ENCODE measurements around the gene RNH1. TPM values are rescaled to one million over a fixed set of nuclear protein-coding genes. Genes with fewer than 3 reads are reported as not detected.

The RNH1 gene
- total RNA-seq, 2 donors from 2014 or later = 88.9 to 95.3 TPM

GRCh38 chr11:504053-504993, 2.7 kb downstream of the RNH1 start:
- Mint-ChIP-seq H3K9me3 (no peaks in the 10 kb centered on the region), H3K4me3 (peak overlapping the region; percentile 97), H3K27ac (peak overlapping the region; percentile 60), H3K4me1 (ENCODE audit: low read depth) (peaks cover 29% of the 10 kb centered on the region), H3K36me3 (ENCODE audit: insufficient read depth in 2 of 2) (peaks cover 0 to 6% of the 10 kb centered on the region in 2 donors), H3K27me3 (ENCODE audit: low read depth) (no peaks in the 10 kb centered on the region)
- DNase-seq (peak; percentile 38 to 61), ATAC-seq (replicated peaks in 1 of 2) (no peak)

- DNase-seq = peak; percentile 24 to 56
- H3K27ac Mint-ChIP-seq = no peak overlapping the region
- H3K4me3 Mint-ChIP-seq = peak overlapping the region; percentile 97
- peaks cover 29% of the 10 kb centered on the region for H3K4me1 Mint-ChIP-seq (ENCODE audit: low read depth)
- peaks cover 0 to 7% of the 10 kb centered on the region in 2 donors for H3K36me3 Mint-ChIP-seq (ENCODE audit: insufficient read depth in 2 of 2)
- H3K9me3 Mint-ChIP-seq = no peaks in the 10 kb centered on the region
- no peaks in the 10 kb centered on the region for H3K27me3 Mint-ChIP-seq (ENCODE audit: low read depth)
- ATAC-seq (replicated peaks in 1 of 2) = no peak
Observed at GRCh38 chr11:503179-503981, 3.7 kb downstream of the RNH1 start.

GRCh38 chr11:502288-503178, 4.5 kb downstream of the RNH1 start:
- no peaks in the 10 kb centered on the region for H3K27me3 Mint-ChIP-seq (ENCODE audit: low read depth)
- peak overlapping the region; percentile 54 for H3K27ac Mint-ChIP-seq
- no peaks in the 10 kb centered on the region for H3K9me3 Mint-ChIP-seq
- DNase-seq = no peak
- peaks cover 2 to 14% of the 10 kb centered on the region in 2 donors for H3K36me3 Mint-ChIP-seq (ENCODE audit: insufficient read depth in 2 of 2)
- H3K4me3 Mint-ChIP-seq = peak overlapping the region; percentile 42 to 52
- peaks cover 25% of the 10 kb centered on the region for H3K4me1 Mint-ChIP-seq (ENCODE audit: low read depth)
- no peak for ATAC-seq (replicated peaks in 1 of 2)

GRCh38 chr11:501683-502287, 5.3 kb downstream of the RNH1 start:
- H3K27me3 Mint-ChIP-seq (ENCODE audit: low read depth) = no peaks in the 10 kb centered on the region
- H3K27ac Mint-ChIP-seq = no peak overlapping the region
- DNase-seq = no peak
- no peak for ATAC-seq (replicated peaks in 1 of 2)
- no peaks in the 10 kb centered on the region for H3K9me3 Mint-ChIP-seq
- H3K4me1 Mint-ChIP-seq (ENCODE audit: low read depth) = peaks cover 28% of the 10 kb centered on the region
- H3K36me3 Mint-ChIP-seq (ENCODE audit: insufficient read depth in 2 of 2) = peaks cover 9 to 20% of the 10 kb centered on the region in 2 donors
- no peak overlapping the region for H3K4me3 Mint-ChIP-seq

- peaks cover 9 to 20% of the 10 kb centered on the region in 2 donors for H3K36me3 Mint-ChIP-seq (ENCODE audit: insufficient read depth in 2 of 2)
- H3K4me1 Mint-ChIP-seq (ENCODE audit: low read depth) = peaks cover 28% of the 10 kb centered on the region
- ATAC-seq (replicated peaks in 1 of 2) (no peak), DNase-seq (no peak)
- no peaks in the 10 kb centered on the region for H3K27me3 Mint-ChIP-seq (ENCODE audit: low read depth)
- H3K4me3 Mint-ChIP-seq = peak overlapping the region in 1 of 2 donors; percentile 27
- H3K9me3 Mint-ChIP-seq = no peaks in the 10 kb centered on the region
- peak overlapping the region; percentile 9 for H3K27ac Mint-ChIP-seq
Observed at GRCh38 chr11:501001-501682, 5.9 kb downstream of the RNH1 start.

- Mint-ChIP-seq H3K4me3 (no peak overlapping the region), H3K27ac (no peak overlapping the region), H3K36me3 (ENCODE audit: insufficient read depth in 2 of 2) (peaks cover 9 to 21% of the 10 kb centered on the region in 2 donors), H3K27me3 (ENCODE audit: low read depth) (no peaks in the 10 kb centered on the region), H3K4me1 (ENCODE audit: low read depth) (peaks cover 16% of the 10 kb centered on the region), H3K9me3 (no peaks in the 10 kb centered on the region)
- no peak for ATAC-seq (replicated peaks in 1 of 2)
- no peak for DNase-seq
Observed at GRCh38 chr11:499201-500076, 7.6 kb downstream of the RNH1 start.

- Mint-ChIP-seq H3K4me3 (no peak overlapping the region), H3K27ac (no peak overlapping the region), H3K27me3 (ENCODE audit: low read depth) (no peaks in the 10 kb centered on the region), H3K9me3 (no peaks in the 10 kb centered on the region), H3K4me1 (ENCODE audit: low read depth) (peaks cover 11% of the 10 kb centered on the region), H3K36me3 (ENCODE audit: insufficient read depth in 2 of 2) (peaks cover 9 to 21% of the 10 kb centered on the region in 2 donors)
- ATAC-seq (replicated peaks in 1 of 2) (no peak), DNase-seq (no peak)
Observed at GRCh38 chr11:498297-499181, 8.5 kb downstream of the RNH1 start.

GRCh38 chr11:497565-498296, 9.3 kb downstream of the RNH1 start:
- peak overlapping the region; percentile 20 for H3K27ac Mint-ChIP-seq
- H3K9me3 Mint-ChIP-seq = no peaks in the 10 kb centered on the region
- H3K4me3 Mint-ChIP-seq = no peak overlapping the region
- H3K27me3 Mint-ChIP-seq (ENCODE audit: low read depth) = no peaks in the 10 kb centered on the region
- no peak for ATAC-seq (replicated peaks in 1 of 2)
- DNase-seq = no peak
- peaks cover 6% of the 10 kb centered on the region for H3K4me1 Mint-ChIP-seq (ENCODE audit: low read depth)
- H3K36me3 Mint-ChIP-seq (ENCODE audit: insufficient read depth in 2 of 2) = peaks cover 9 to 21% of the 10 kb centered on the region in 2 donors

GRCh38 chr11:496834-497564, 10.0 kb downstream of the RNH1 start:
- no peaks in the 10 kb centered on the region for H3K27me3 Mint-ChIP-seq (ENCODE audit: low read depth)
- H3K4me1 Mint-ChIP-seq (ENCODE audit: low read depth) = peaks cover 6% of the 10 kb centered on the region
- no peak overlapping the region for H3K4me3 Mint-ChIP-seq
- DNase-seq = no peak
- H3K9me3 Mint-ChIP-seq = no peaks in the 10 kb centered on the region
- ATAC-seq (replicated peaks in 1 of 2) = no peak
- peaks cover 9 to 21% of the 10 kb centered on the region in 2 donors for H3K36me3 Mint-ChIP-seq (ENCODE audit: insufficient read depth in 2 of 2)
- peak overlapping the region; percentile 20 for H3K27ac Mint-ChIP-seq

Measured in activated T-cell treated with anti-CD3 and anti-CD28 coated beads, Interleukin-2, amount 50 U/mL, for 72 hours (primary cell).